Adrenal gland (tissue), 5 donors: ENCODE results near the gene TMEM132A.

Experiments
- POLR2A ChIP-seq, 2 donors: fragments of 450-650 bp; IDR thresholded peaks; one replicate each; pipeline ENCODE4 v1.6.1; 2017; ENCODE audit warnings: antibody characterized with exemption in 2 of 2, mild to moderate bottlenecking in 2 of 2, moderate library complexity in 1 of 2
- TF ChIP-seq, protein P1 (sequence below), 6 experiments: fragments of 450-650 bp in 4 of 6; fragments of 200-600 bp in 2 of 6; sonication (generic) in 1 of 6; IDR thresholded peaks; 1 replicate in 5 of 6; 2 replicates in 1 of 6; pipeline versions ENCODE4 v1.5.1 to v1.8.0; 2016 to 2021; ENCODE audit warnings: antibody characterized with exemption in 6 of 6, mild to moderate bottlenecking in 2 of 6, moderate library complexity in 1 of 6
- donor health status: DM: no; HTN: no; CAD: no.

GRCh38 chr11:60924110-60924905 is at the start of gene TMEM132A:
- TF ChIP-seq, protein P1, sequence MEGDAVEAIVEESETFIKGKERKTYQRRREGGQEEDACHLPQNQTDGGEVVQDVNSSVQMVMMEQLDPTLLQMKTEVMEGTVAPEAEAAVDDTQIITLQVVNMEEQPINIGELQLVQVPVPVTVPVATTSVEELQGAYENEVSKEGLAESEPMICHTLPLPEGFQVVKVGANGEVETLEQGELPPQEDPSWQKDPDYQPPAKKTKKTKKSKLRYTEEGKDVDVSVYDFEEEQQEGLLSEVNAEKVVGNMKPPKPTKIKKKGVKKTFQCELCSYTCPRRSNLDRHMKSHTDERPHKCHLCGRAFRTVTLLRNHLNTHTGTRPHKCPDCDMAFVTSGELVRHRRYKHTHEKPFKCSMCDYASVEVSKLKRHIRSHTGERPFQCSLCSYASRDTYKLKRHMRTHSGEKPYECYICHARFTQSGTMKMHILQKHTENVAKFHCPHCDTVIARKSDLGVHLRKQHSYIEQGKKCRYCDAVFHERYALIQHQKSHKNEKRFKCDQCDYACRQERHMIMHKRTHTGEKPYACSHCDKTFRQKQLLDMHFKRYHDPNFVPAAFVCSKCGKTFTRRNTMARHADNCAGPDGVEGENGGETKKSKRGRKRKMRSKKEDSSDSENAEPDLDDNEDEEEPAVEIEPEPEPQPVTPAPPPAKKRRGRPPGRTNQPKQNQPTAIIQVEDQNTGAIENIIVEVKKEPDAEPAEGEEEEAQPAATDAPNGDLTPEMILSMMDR (IDR thresholded peaks at IDR 0.05), result no peak
- peak in 1 of 2 donors; percentile 26 for TF ChIP-seq POLR2A (IDR thresholded peaks at IDR 0.05)
